22Rv1 (cell line): ENCODE results near the gene MAT2A.
"Not testable (repeated sequence)": the region's sequence is repeated elsewhere in the genome, so short reads cannot be mapped to it uniquely, and the experiment has no call there.

Experiments
- H3K27ac ChIP-seq: fragments of 450-650 bp; 2 replicates; pipeline ENCODE4 v1.5.1; 2017
- CTCF ChIP-seq: fragments of 450-650 bp; IDR thresholded peaks from 2 replicates; pipeline ENCODE4 v1.5.1; 2017; ENCODE audit warnings: mild to moderate bottlenecking
- ZFX ChIP-seq: fragments of 450-650 bp; IDR thresholded peaks from 2 replicates; pipeline ENCODE4 v1.6.1; 2017; ENCODE audit warnings: antibody characterized with exemption, borderline replicate concordance

The MAT2A gene

GRCh38 chr2:85591563-85591962, 52.6 kb downstream of the MAT2A start:
- H3K27ac ChIP-seq, result no peak overlapping the region
- TF ChIP-seq CTCF (no peak), ZFX (no peak)

GRCh38 chr2:85592299-85592698, 53.3 kb downstream of the MAT2A start:
- not testable (repeated sequence) for H3K27ac ChIP-seq

GRCh38 chr2:85593023-85593422, 54.1 kb downstream of the MAT2A start:
- H3K27ac ChIP-seq, result no peak overlapping the region
- TF ChIP-seq ZFX (no peak), CTCF (no peak)
